NCI-H524 (cell line): ENCODE data around the gene TMEM145.

Experiments used
- DNase-seq, 2 experiments: peaks; one replicate each; lab custom pipeline; 2025; lab: John Stamatoyannopoulos, UW

The TMEM145 gene

DNA sequence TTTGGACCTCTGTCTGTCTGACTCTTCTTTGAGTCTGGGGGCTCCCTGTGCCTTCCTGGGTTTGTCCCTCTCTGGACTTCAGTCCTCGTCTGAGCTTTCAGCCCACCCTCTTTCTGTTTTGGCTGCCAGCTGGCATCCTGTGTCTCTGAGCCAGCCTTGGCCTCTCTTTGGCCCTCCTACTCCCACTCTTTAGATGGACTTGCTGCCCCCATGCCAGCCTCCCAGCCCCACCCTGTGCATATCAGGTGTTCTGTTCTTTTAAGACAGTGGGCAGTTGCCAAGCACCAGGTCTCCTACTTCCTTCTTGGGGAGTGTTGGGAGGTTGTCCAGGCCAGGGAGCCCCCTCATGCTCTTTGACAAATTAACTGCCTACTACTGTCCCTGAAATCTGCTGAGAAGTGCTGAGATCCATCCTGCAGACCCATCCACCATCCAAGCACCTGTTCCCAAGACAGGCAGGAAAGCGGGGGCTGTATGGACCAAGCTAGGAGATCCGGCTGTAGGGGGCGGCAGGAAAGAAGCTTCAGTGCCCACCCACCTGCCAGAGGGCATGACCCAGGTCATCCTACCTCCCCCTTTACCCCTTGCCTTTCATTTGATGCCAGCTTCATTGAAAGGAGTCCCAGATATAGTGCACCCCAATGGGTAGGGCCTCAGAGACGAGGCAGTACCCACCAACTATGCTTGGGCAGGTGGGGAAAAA is 34.5 kb upstream of the TMEM145 start:
- no peak for DNase-seq

DNA sequence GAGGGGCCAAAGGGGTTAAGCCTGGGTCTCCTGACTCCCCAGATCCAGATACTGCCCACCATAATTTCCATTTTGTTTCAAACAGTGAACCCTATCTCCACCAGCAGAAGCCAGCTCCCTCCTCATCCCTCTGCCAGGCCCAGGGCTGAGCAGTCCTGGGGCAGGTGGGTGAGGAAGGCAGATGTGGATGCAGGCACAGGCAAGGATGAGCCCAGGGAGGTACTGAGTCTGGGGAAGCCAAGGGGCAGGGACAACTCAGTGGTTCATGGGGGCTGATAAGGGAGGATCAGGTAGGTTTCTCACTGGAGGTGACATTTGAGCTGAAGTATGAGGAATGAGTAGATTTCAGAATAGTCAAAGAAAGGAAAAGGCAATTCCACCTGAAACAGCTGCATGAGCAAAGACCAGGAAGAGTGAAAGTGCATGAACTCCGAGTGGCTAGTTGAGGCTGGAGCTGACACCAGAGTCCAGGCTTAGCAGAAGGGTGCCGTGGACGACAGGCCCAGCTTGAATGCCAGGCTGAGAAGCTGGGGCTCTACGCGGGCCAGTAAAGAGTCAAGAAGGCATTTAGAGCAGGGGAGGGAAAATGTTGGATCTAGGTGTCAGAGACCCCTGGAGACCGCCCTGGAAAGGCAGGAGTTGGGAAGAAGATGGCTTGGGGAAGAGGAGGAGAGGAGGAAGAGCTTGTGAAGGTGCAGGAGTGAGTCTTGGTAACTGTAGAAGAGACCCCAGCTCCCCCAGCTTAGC is 33.8 kb upstream of the TMEM145 start:
- no peak for DNase-seq

DNA sequence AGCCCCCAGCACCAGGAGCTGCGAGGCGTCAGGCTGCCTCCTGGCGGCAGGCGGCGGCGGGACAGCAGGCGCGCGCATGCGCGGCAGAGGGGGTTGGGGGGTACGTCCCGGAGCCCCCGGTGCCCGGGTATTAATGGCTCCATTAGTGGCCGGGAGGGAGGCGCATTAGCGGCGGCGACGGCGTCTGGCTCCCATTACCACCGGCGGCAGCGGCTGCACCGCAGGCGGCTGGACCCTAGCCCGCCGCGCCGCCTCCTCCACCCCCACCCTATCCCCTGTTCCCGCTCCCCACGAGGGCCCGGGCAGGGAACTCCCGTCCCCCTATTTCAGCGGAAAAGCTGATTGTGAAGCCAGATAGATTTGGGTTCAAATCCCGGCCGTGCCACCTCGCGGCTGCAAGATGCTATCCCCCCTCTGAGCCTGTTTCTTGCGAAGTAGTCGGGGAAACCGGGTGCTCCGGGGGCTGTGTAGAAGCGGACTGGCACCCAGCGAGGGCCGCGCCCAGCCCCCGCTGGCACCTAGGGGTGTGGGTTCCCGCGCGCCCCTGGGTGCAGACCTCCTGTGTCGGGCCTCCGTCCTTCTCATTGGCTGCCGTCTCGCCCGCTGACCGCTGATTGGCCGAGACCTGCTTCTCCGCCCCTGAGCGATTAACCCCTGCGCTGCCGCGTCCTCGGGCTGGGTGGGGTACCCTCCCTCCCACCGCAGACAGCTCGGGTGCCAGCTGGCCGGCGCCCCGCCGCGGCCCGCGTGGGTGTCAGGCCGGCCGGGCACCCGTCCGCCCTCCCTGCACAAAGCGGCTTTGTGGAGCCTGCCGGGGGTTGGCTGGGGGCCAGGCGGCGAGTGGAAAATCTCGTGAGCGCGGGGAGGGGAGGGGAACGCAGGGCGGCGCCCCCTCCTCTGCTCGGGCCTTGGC is 33.0 kb upstream of the TMEM145 start:
- peak; percentile 83 to 91 for DNase-seq

DNA sequence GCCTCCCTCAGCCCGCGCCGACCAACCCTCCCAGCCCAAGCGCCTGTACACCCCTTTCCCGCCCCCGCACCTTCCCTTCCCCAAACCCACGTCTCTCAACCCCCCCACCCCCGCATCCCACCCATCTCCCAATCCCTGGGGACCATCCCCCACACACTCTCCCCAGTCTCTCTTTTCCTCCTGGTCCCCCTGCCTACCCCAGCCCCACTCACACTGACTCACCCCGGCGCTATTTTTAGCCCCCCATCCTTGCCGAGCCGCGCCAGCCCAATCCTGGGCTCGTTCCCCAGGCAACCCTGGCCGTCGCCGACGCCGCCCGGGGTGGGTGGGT is 32.3 kb upstream of the TMEM145 start:
- DNase-seq = no peak

DNA sequence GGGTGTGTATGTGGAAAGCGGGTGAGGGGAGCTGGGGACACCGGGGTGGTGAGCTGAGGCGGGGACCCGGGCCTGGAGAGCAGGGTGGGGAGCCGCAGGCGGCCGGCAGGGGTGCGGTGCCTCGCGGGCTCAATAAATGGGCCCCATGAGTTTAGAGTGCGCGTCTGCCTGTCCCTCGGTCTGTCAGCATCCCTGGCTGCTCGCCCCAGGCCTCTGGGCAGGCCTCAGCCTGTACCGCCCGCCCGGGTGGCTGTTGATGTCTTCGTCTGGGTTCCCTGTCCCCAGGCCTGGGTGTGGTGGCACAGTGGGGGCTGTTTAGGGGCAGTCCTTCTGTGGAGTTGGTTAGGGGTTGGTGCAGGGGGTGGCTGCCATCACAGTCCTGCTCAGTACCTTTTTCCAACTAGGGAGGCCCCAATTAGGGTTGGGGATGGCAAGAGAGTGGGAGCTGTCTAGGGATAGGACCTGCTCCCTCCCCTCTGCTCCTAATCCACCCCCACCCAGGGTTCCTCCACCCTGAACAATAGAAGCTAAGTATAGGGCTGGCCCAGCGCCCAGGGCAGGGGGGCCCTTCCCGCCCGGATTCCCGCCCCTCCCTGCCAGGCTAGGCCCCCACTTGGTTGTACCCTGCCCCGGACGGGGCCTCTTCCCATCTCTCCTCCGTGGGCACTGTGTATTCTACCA is 31.8 kb upstream of the TMEM145 start:
- no peak for DNase-seq

DNA sequence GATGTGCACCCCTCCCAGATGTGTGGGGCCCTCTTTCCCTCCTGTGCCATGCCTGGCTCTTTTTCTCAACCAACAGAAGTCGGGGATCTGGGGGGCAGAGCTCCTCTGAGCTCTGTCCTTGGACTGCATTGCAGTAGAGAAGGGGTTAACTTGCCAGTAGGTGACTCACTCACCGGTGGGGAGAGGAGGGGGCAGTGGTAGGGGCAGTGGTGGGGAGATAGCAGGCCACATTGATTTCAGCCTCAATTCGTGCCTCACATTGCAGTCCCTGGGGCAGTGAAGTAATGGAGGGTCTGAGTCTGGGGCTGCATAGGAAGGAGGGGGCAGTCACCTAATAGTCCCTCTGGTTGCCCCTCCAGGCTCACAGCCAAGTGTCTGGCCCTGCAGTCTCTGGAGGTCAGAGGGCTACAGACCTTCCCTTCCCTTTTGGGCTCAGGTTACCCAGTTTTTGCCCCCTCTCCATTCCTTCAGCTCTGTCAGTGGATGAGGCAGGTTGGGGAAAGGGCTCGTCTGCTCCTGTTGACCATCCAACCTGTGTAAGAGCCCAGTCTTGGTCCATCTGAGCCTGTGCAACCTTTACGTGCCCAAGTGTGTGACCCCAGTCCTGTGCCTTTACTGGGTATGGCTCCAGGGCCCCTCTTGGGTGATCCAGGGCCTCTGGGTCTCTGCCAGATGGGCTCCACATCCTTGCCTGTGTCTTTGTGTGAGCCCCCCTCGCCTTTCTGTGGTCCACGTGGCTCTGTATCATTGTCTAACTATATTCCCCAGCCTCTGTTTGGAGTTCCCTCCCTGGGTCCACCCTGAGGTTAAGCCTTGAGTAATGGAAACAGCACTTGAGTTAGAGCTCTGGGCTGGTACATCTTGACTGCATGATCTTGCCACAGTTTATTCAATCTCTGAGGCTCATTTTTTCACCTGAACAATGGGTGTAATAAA is 31.0 kb upstream of the TMEM145 start:
- DNase-seq = no peak

DNA sequence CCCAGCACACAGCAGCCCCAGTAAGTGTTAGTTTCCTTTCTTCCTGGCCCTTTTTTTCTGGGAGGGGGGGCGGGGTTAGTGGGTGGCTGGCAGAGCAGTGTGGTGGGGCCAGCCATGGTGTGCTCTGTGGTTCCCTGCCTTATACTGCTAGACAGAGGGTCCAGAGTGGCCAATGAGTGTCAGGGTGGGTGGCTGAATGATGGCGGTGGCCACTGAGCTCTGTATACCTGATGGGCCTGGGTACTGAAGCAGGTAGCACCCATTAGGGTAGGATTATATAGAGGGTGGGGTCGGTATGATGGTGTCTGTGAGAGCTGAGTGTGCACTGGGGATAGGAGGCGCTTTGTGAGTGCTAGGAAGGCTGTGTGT is 30.3 kb upstream of the TMEM145 start:
- DNase-seq = no peak

DNA sequence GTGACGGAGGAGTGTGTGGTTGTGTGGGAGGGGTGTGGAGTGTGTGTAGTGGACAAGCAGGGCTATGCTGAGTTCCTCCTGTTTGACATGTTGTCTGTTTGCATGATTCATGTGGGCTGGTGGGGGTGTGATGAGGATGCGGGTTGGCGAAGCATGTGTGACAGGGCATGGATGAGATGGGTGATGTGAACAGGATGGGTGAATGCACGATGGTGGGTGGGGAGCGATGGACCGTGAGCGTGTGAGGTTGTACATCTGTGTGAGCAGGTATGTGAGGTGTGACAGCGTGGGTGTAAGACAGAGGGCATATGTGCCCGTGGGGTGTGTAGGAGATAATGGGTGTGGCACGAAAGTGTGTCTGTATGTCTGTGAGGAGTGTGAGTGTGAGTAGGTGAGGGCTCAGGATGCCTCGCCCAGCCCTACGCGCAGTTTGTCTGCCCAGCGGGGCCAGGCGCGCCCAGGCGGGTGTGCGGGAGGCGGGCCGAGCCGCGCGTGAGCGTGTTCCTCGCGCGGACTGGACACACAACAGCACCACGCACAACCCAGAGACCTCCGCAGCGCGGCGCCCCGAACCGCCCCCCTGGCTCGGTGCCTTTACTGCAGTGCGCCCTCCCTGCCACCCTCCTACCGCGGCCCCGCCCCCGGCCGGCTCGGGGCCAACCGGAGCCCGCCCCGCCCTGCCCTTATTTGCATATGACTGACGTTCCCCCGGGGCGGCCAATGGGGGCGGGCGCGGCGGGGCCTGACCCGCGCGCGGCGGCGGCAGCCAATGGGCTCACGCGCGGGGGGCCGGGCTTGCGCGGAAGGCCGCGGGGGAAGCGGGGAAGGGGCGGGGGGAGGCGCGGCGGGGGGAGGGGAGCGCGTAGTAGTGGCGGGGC is 29.7 kb upstream of the TMEM145 start:
- peak; percentile 88 to 91 for DNase-seq

DNA sequence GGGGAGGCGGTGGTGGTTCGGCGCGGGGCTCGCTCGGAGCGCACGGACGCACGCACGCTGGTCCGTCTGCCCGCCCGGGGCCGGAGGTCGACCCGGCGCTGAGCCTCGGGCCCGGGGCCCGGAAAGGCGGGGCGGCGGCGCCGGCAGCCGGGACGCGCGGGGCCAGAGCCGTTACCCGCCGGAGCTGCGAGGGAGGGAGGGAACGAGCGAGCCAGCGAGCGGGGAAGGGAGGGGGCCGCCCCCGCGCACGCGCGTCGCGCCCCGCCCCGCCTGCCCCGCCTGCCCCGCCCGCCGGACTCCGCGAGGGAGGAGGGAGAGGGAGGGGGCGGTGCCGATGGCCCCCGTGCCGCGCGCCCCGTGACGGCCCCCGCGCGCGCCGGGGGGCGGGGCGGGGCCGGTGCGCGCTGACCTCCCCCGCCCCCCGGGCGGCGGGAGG is 29.0 kb upstream of the TMEM145 start:
- peak; percentile 50 to 65 for DNase-seq

DNA sequence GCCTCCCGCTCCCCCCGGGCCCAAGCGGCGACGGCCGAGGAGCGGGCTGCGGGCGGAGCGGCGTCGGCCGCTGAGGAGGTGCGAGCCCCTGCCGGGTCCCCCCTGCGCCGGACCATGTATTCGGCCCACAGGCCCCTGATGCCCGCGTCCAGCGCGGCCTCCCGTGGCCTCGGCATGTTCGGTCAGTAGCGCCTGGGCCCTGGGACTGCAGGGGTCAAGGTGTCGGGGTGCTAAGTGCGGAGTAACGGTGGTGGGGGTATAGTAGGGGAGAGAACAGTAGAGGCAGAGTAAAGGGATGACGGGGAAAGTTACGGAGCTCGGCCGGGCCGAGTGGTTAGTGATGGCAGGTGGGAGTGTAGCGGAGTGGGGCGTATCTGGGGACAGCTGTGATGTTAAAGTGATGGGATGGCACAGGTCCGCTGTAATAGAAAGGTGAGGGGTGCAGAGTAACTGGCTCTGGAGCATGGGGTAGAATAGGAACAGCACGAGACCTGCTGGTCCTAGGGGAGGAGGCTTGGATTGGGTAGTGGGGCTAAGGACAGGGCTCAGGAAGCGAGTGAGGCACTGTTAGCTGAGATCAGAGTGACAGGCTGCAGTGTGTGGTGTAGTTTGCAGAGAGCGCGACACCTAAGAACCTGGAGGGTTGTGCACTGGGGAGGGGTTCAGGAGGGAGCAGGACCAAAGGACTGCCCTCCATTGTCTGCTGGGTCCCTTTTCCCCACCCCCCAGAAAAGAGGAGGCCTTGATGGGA is 28.3 kb upstream of the TMEM145 start:
- DNase-seq = no peak

DNA sequence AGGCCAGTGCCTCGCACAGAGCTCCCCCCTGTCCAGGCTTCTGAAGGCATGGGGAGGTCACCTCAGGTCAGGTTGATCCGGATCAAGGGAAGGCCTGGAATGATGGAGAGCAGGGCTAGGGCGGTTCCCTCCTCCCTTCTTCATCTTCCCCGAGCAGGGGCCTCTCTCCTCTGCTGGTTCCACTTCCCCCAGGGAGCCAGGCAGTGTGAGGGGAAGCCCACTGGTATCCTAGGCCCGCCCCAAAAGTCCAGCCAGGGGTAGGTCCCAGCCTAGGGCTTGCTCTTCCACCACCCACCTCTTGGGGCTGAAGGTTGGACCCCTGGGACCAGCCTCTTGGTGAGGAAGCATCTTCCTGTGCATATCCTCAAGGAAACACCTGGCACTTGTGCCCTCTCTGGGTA is 27.6 kb upstream of the TMEM145 start:
- DNase-seq = no peak

DNA sequence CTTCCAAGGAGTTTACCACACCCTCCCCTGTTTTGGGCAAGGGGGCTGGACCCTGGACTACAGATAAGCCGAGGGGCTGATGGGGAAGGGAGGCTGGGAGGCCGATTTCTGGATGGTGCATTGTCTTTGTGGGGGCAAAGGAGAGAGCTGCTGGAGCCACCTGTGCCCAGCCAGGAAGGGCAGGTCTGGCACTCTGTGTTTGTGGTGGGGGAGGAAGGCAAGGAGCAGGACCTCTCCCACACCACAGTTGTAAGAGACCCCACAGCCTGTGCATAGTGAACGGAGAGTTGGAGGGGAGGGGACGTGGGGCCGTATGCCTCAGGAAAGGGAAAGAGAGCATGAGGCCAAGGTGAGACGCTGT is 27.1 kb upstream of the TMEM145 start:
- DNase-seq = no peak

DNA sequence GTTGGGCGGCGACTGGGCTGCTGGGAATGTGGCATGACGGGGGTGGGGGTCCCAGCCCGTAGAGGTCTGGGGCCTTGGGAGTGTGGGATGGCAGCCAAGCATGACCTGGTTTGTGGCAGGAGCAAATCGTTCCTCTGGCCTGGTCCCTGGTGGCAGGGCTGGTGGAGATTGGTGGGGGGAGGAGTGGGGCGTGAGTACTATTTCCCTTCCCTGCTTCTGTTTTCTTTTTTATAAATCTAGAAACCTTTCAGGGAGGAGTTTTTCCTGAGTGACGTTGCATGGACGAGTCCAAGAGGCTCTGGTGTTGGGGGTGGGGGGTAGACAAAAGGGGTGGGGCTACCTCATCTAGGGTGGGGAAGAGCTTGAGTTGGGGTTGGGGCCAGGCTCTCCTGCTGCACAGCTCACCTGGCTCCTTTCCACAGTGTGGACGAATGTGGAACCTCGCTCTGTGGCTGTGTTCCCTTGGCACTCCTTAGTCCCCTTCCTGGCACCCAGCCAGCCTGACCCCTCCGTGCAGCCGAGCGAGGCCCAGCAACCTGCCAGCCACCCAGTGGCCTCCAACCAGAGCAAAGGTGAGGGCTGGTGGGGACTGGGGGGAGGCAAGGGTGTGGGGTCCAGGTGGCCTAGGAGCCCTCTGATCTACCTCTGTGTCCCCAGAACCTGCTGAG is 26.6 kb upstream of the TMEM145 start:
- DNase-seq = no peak

DNA sequence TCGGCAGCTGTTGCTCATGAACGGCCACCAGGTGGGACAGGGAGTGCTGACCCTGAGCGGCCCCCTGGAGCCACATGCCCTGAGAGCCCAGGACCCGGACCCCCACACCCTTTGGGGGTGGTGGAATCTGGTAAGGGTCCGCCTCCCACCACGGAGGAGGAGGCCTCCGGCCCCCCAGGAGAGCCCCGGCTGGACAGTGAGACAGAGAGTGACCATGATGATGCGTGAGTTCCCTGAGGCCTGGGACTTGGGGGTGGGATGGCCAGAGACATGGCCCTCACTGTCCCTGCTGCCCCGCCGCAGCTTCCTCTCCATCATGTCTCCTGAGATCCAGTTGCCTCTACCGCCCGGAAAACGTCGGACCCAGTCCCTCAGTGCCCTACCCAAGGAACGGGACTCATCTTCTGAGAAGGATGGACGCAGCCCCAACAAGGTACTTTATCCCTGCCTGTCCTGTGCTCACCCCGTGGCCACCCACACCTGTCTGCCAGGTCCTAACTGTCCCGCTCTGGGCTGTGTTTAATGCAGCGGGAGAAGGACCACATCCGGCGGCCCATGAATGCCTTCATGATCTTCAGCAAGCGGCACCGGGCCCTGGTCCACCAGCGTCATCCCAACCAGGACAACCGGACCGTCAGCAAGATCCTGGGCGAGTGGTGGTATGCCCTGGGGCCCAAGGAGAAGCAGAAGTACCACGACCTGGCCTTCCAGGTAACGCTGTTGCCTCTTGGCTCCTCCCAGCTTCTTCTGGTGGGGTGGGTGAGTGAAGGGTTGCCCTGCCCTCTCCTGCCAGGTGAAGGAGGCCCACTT is 25.9 kb upstream of the TMEM145 start:
- no peak for DNase-seq

DNA sequence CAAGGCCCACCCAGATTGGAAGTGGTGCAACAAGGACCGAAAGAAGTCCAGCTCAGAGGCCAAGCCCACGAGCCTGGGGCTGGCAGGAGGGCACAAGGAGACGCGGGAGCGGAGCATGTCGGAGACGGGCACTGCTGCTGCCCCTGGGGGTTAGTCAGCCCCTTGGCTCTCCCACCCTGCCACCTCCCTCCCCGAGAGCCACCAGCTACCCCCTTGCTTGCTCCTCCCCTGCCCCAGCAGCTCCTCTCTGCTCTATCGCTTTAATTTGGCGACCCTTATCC is 25.3 kb upstream of the TMEM145 start:
- no peak for DNase-seq

DNA sequence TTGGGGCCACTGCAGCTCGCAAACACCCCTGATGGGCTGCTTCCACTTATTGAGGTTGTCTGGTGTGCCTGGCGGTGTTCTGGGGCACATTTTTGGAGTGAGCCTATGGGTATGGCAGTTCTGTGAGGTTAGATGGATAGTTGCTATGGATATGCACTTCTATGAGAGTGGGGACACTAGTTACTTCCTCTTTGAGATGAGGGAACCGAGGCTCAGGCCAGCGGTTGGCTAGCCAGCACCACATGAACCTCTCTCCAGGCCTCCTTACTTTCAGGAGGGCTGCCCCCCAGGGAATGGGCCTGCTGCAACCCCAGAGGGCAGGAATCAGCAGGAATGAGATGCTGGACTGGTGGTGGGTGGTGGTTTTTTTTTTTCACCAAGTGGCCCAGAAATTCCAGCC is 24.7 kb upstream of the TMEM145 start:
- DNase-seq = no peak

DNA sequence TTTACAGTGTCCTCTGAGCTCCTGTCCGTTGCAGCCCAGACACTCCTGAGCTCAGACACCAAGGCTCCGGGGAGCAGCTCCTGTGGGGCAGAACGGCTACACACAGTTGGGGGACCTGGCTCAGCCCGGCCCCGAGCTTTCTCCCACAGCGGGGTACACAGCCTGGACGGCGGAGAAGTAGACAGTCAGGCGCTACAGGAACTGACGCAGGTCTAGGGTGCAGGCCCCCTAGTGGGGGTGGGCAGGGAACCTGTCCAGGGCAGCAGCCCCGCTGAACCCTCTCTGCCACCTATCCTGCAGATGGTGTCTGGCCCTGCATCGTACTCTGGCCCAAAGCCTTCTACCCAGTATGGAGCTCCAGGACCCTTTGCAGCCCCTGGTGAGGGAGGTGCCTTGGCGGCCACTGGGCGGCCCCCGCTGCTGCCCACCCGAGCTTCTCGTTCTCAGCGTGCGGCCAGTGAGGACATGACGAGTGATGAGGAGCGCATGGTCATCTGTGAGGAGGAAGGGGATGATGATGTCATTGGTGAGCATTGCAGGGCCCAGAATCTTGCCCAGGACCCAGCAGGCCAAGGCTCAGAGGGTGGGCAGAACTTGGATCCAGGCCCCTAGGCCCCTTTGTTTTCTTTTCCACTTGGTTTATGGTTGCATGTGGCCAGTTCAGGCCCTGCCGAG is 24.1 kb upstream of the TMEM145 start:
- DNase-seq = no peak

DNA sequence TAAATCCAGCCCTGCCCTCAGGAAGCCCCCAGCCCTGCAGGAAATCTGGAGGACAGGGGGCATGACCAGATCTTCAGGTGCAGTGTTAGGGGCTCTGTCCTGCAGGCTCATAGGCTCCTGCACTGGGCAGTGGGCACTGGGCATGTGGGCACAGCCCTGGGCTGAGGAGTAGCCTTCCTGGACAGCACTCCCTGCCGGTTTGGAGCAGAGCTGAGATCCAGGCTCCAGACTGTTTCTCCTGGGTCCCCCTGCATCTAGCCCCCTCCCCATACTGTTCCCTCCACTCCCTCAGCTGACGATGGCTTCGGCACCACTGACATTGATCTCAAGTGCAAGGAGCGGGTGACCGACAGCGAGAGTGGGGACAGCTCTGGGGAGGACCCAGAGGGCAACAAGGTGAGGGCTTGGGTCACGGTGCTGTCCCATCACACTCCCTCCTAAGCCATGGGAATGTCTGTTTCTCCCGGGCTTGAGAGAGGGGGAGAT is 23.5 kb upstream of the TMEM145 start:
- no peak for DNase-seq
